Stimulated activated effector memory CD8-positive, alpha-beta T cell treated with anti-CD3 and anti-CD28 coated beads, Interleukin-12 subunit alpha, Interleukin-12 subunit beta, amount 100 ng/mL, for 72 hours (primary cell): ENCODE measurements around the gene FERMT3.

Experiments used
- ATAC-seq: fragments of 150-1000 bp; cut with Tn5 transposase; 2 replicates; pipeline ENCODE4 v1.10.0; 2021
- DNase-seq, 2 donors: peaks; one replicate each; pipeline ENCODE4 v3.0.0; 2021 to 2022; ENCODE audit warnings: low spot score in 2 of 2
- H3K27ac Mint-ChIP-seq: one replicate; pipeline ENCODE4 v1.8.0; 2022; ENCODE audit warnings: mild to moderate bottlenecking, mixed read lengths
- H3K36me3 Mint-ChIP-seq: one replicate; pipeline ENCODE4 v1.8.0; 2022; ENCODE audit warnings: mild to moderate bottlenecking, mixed read lengths
- H3K4me1 Mint-ChIP-seq: one replicate; pipeline ENCODE4 v1.8.0; 2022; ENCODE audit warnings: mixed read lengths
- H3K4me3 Mint-ChIP-seq: one replicate; pipeline ENCODE4 v1.8.0; 2022; ENCODE audit warnings: mild to moderate bottlenecking, mixed read lengths
- H3K9me3 Mint-ChIP-seq: one replicate; pipeline ENCODE4 v1.8.0; 2022; ENCODE audit warnings: mixed read lengths

The FERMT3 gene

DNA sequence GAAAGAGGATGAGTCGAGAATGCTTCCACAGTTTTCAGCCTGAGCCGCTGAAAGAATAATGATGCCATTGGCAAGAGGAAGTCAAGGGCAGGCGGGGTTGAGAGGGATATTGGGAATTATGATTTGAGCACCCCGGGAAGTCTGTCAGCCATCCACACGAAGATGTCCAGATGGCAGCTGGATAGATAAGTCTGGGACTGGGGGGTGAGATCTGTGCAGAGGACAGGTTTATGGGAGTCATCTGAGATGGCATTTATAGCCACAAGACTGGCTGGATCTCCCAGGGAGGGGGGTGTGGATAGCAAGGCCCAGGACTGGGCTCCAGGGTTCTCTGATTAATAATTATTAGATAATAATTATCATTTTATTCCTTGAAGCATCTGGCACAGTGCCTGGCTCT lies 25.6 kb upstream of the FERMT3 start:
- no peaks in the 10 kb centered on the region for H3K9me3 Mint-ChIP-seq
- ATAC-seq (no peak), DNase-seq (no peak)
- H3K36me3 Mint-ChIP-seq = peaks cover 13% of the 10 kb centered on the region
- peaks cover 44% of the 10 kb centered on the region for H3K4me1 Mint-ChIP-seq
- no peak overlapping the region for H3K27ac Mint-ChIP-seq
- H3K4me3 Mint-ChIP-seq = no peak overlapping the region

DNA sequence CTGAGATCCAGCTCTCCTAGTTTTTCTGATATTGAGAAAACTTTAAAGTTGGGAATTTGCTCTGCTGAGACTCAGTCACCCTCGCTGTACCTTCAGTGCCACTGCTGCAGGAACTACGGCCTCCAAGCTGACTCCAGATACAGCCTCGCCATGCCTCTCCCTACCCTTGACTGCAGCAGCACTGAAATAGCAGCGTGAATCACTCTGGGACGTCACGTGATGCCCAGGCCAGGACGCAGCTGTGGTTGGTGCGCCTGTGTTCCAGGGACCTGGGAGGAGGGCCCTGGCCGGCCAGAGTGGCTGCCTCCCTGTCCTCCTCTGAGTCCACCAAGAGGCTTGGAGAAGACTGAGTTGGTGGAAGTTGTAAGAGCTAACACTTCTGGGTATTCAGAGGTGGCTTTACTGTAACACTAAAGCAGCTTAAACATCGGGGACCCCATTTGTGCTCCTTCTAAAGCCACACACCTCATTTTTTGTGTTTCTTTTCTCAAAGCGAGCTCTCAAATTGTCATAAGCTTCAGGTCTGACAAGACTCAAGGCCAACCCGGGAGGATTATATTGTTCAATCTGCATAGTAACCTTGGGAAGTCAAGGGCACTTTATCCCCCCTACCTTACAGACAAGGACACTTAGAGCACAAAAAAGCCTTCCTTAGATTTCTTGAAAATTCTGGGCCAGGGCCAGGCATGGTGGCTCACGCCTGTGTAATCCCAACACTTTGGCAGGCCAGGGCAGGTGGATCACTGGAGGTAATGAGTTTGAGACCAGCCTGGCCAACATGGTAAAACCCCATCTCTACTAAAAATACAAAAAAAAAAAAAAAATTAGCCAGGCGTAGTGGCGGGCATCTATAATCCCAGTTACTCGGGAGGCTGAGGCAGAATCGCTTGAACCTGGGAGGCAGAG lies 24.8 kb upstream of the FERMT3 start:
- no peaks in the 10 kb centered on the region for H3K9me3 Mint-ChIP-seq
- DNase-seq (no peak), ATAC-seq (no peak)
- H3K27ac Mint-ChIP-seq = no peak overlapping the region
- no peak overlapping the region for H3K4me3 Mint-ChIP-seq
- H3K4me1 Mint-ChIP-seq = peaks cover 43% of the 10 kb centered on the region
- peaks cover 17% of the 10 kb centered on the region for H3K36me3 Mint-ChIP-seq

DNA sequence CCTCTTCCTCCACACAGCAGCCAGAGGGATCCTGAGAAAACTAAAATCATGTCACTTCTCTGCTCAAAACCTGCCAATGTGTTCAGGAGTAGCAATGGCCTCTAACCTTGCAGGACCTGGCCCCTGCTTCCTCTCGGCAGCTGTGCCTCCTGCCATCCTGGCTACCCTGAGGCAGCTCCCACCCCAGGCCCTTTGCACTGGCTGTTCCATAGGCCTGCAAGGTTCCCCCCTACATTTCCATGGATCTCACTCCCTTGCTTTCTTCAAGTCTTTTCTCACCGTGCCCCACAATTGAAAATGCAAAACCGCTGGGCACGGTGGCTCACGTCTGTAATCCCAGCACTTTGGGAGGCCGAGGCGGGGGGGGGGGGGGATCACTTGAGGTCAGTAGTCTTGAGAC lies 22.6 kb upstream of the FERMT3 start:
- Mint-ChIP-seq H3K4me1 (peaks cover 26% of the 10 kb centered on the region), H3K36me3 (peaks cover 17% of the 10 kb centered on the region), H3K9me3 (no peaks in the 10 kb centered on the region), H3K4me3 (no peak overlapping the region), H3K27ac (no peak overlapping the region)
- DNase-seq (no peak), ATAC-seq (no peak)

DNA sequence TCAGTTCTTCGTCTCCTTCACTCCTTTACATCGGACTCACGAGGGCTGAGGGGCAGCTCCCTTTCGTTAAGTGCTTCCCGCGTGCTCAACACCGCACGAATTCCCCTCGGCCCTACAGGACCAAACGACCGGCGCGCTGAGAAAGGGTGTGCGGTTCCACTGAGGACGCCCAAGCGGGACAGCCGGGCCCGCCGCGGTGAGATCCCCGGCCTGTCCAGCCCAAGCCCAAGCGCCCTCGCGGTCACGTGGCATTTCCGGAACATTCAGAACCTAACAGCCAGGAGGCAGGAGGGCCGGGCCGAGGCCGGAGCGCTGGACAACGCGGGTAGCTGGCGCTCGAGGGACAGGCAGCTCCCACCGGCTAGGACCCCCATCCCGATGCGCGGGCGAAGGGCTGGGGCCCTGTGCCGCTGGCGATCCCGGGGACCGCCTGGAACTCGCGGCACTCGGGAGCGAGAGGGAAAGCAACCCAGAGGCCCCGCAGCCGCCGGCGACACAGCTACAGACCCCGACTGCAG lies 21.3 kb upstream of the FERMT3 start:
- Mint-ChIP-seq H3K9me3 (no peaks in the 10 kb centered on the region), H3K4me3 (no peak overlapping the region), H3K4me1 (peaks cover 33% of the 10 kb centered on the region), H3K36me3 (peaks cover 17% of the 10 kb centered on the region), H3K27ac (no peak overlapping the region)
- ATAC-seq = no peak
- DNase-seq = no peak

DNA sequence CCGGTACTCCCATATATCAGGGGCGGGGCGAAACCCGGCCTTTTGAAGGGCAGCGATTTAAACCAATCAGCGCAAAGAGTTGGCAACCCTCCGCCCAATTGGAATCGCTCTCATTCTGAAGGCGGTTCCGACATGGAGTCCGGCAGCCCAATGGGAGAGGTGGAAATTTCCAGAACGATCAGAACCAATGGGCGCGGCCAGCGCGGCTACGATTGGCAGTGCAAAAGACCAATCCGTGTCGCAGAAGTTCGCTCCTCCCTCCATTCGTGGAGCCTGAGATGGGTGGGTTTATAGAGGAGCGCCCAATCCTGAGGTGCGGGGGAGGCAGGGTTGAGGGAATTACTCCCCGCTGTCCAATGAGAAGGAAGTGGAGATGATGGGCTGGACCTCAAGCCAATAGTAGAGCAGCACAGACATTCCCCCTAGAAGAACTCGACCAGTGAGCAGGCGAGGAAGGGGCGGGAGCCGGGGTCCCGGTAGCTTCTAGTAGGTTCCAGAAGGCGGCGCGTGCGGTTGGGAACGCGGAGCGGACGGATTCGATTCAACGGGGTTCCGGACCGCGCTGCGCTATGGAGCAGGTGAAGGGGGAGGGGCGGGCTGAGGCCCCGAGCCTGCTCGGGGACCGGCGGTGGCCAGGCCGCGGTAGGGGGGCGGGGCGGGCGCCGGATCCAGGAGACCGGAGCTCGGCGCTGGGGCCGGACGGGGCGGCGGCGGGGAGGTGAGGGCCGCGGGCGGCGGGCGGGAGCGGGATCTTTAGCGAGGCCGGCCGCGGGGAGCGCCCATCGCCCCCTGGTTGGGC lies 20.6 kb upstream of the FERMT3 start, which contains the start of gene STIP1:
TSS of gene STIP1 (plus strand) at position 479 of the 799 bp plus-strand sequence. CDS start at position 570, 91 bp downstream.
- ATAC-seq (peak; percentile 86), DNase-seq (peak; percentile 96 to 99)
- Mint-ChIP-seq H3K4me3 (no peak within 1 kb of the TSS), H3K9me3 (no peaks in the 10 kb centered on the region), H3K36me3 (peaks cover 17% of the 10 kb centered on the region), H3K4me1 (peaks cover 40% of the 10 kb centered on the region), H3K27ac (no peak within 1 kb of the TSS)

DNA sequence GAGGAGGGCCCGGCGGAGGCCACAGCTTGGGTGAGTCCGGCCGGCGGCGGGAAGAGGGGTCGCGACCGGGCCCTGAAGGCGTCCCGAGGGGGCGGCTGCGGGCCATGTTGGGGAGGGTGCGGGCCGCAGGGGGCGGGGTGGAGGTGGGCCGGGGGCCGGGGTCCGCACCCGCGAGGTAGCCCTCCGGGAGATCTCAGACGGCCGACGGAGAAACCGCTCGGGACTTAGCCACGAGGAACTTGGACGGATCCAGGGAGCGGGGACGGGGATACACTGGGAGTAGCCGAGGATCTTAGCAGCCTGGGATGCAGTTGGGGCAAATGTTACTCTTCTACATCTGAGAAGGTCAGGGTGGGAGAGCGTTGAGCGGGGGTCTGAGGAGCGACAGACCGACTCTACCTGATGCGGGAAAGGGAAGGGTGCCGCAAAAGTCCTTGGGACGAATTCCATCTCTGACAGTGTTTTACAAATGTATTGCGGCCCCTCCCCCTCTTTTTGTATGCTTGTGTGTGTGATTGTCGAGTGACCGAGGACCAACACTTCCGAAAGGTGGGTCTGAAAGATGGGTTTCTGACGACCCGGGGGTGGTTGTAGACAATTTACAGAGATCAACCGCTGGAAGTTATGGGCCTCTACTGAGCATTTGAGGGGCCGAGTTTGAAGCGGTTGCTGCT lies 19.9 kb upstream of the FERMT3 start:
- peaks cover 43% of the 10 kb centered on the region for H3K4me1 Mint-ChIP-seq
- H3K27ac Mint-ChIP-seq = no peak overlapping the region
- ATAC-seq (no peak), DNase-seq (peak in 1 of 2 donors; percentile 81)
- no peak overlapping the region for H3K4me3 Mint-ChIP-seq
- H3K9me3 Mint-ChIP-seq = no peaks in the 10 kb centered on the region
- peaks cover 17% of the 10 kb centered on the region for H3K36me3 Mint-ChIP-seq

DNA sequence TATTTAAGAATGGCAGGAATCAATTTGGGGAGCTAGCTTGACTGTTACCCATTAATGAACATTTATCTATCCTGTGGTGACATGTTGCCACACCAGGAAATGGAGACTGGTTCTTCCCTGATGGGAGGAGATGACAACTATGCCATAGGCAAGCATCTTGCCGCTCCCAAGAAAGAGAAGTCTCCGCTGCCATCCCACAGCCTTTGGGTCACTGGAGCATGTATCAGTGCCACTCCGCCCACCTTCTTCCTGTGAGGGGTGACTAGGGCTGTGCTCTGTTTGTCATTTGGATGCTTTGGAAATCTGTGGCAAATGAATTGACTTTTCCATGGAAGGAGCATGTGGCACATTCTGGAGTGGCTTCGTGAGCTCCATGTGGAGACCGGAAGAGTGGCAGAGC lies 14.1 kb upstream of the FERMT3 start:
- Mint-ChIP-seq H3K27ac (no peak overlapping the region), H3K9me3 (no peaks in the 10 kb centered on the region), H3K36me3 (no peaks in the 10 kb centered on the region), H3K4me3 (no peak overlapping the region), H3K4me1 (peaks cover 42% of the 10 kb centered on the region)
- ATAC-seq = no peak
- DNase-seq = no peak

DNA sequence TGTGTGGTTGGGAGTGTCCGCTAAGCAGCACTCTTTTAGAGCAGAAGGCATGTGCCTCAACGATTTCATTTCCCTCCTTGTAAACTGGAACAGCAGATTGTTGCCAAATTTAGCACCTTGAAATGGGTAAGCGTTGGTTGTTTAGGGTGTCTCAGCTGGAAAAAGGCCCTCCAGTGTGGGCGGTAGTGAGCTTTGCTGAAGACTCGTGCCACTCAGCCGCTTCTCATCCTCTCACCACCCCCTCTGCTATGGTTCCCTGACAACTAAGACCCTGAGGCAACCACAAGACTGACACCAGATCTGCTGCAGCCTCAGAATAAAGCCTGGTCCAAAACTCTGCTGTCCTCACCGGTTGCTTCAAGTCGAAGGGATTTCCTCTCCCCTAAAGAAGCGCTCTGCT lies 9.9 kb upstream of the FERMT3 start:
- no peaks in the 10 kb centered on the region for H3K36me3 Mint-ChIP-seq
- H3K9me3 Mint-ChIP-seq = no peaks in the 10 kb centered on the region
- DNase-seq (no peak), ATAC-seq (no peak)
- H3K27ac Mint-ChIP-seq = peak overlapping the region; percentile 53
- H3K4me1 Mint-ChIP-seq = peaks cover 30% of the 10 kb centered on the region
- H3K4me3 Mint-ChIP-seq = no peak overlapping the region

DNA sequence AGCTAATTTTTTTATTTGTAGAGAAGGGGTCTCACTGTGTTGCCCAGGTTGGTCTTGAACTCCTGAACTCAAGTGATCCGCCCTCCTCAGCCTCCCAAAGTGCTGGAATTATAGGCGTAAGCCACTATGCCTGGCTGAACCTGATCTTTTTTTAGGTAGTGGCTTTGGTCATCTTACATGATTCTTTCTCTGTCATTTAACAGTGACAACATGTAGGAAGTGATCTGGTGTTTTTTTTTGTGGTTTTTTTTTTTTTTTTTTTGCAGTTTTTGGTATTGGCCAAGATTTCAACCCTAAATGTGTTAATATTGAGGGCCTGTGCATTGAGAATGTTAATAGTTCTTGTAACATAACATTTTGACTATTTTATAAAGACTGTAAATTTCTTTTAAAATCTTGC lies 8.0 kb upstream of the FERMT3 start:
- no peaks in the 10 kb centered on the region for H3K36me3 Mint-ChIP-seq
- DNase-seq = no peak
- no peaks in the 10 kb centered on the region for H3K9me3 Mint-ChIP-seq
- no peak overlapping the region for H3K4me3 Mint-ChIP-seq
- no peak for ATAC-seq
- H3K4me1 Mint-ChIP-seq = peaks cover 38% of the 10 kb centered on the region
- H3K27ac Mint-ChIP-seq = no peak overlapping the region

DNA sequence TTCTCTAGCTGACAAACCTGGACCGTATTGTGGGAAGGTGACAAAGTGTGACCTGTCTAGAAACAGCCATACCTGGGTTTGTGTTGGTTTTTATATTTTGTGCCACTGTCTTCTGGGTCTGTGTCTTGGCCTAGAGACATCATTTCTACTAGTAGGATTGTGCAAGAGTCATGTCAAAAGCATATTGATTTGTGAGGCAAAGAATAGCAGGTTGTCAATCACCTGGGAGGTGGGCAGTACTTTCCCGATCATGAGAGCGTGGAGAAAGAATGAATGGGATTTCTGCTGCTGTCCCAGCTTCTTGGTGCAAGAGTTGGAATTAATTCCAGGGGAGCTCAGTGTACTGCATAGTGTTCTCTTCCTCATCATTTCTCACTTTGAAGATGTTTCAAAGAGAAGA lies 5.0 kb upstream of the FERMT3 start:
- no peaks in the 10 kb centered on the region for H3K36me3 Mint-ChIP-seq
- H3K27ac Mint-ChIP-seq = no peak overlapping the region
- peaks cover 45% of the 10 kb centered on the region for H3K4me1 Mint-ChIP-seq
- no peak for ATAC-seq
- H3K9me3 Mint-ChIP-seq = no peaks in the 10 kb centered on the region
- no peak for DNase-seq
- no peak overlapping the region for H3K4me3 Mint-ChIP-seq

DNA sequence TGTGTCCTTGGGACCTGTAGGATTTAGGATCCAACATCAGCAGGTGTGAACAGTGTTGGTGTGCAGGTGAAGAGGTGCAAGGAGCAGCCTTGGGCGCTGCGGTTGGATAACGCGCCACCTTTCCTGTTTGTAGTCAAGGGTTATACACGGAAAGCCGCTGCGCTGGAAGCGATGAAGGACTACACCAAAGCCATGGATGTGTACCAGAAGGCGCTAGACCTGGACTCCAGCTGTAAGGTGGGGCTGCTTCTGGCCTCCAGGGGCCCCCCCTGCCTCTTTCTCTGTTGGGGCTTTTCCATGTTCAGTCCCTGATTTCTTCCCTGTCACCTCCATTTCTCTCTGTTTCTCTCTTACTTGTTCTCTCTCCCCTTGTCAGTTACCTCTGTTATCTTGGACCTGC lies 3.5 kb upstream of the FERMT3 start:
- peaks cover 44% of the 10 kb centered on the region for H3K4me1 Mint-ChIP-seq
- no peaks in the 10 kb centered on the region for H3K9me3 Mint-ChIP-seq
- no peak overlapping the region for H3K27ac Mint-ChIP-seq
- no peak for ATAC-seq
- no peak for DNase-seq
- H3K36me3 Mint-ChIP-seq = no peaks in the 10 kb centered on the region
- no peak overlapping the region for H3K4me3 Mint-ChIP-seq

DNA sequence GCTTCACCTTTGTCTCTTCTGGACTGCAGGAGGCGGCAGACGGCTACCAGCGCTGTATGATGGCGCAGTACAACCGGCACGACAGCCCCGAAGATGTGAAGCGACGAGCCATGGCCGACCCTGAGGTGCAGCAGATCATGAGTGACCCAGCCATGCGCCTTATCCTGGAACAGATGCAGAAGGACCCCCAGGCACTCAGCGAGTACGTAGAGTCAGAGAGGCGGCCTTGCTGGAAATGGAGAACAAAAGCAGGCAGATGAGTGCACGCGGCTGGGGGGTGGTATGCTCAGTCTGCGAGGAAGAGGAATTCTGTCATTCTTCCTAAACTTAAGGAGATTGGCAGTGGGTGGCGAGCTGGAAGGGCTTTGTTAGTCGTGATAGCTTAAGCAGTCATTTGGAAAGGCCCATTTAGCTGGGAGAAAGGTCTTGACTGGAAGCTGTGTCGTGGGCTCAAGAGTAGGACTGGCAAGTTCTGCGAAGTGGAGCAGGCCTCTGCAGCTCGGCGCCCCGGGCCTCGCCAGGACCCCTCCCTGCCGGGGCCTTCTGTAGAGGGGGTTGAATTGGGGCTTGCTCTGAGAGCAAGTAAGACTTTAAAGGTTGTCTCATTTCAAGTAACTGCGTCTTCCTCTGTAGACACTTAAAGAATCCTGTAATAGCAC lies 3.0 kb upstream of the FERMT3 start:
- ATAC-seq = no peak
- H3K36me3 Mint-ChIP-seq = no peaks in the 10 kb centered on the region
- peaks cover 50% of the 10 kb centered on the region for H3K4me1 Mint-ChIP-seq

DNA sequence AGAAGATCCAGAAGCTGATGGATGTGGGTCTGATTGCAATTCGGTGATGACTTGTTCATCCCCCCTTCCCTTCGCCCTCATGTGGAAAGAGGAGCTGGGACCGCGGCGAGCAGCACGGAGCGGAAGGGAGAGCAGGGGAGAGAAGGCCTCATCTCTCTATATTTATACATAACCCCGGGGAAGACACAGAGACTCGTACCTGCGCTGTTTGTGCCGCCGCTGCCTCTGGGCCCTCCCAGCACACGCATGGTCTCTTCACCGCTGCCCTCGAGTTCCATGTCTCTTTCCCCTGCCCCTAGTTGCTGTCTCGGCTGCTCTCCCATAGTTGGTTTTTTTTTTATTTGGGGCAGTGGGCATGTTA lies 2.5 kb upstream of the FERMT3 start:
- Mint-ChIP-seq H3K4me1 (peaks cover 55% of the 10 kb centered on the region), H3K9me3 (no peaks in the 10 kb centered on the region), H3K27ac (peak overlapping the region; percentile 68), H3K36me3 (no peaks in the 10 kb centered on the region), H3K4me3 (no peak overlapping the region)
- no peak for DNase-seq
- ATAC-seq = no peak

More for the DNA sequence above, 3.0 kb upstream of the FERMT3 start:
- Mint-ChIP-seq H3K4me3 (no peak overlapping the region), H3K9me3 (no peaks in the 10 kb centered on the region), H3K27ac (peak overlapping the region; percentile 68)
- DNase-seq = no peak

DNA sequence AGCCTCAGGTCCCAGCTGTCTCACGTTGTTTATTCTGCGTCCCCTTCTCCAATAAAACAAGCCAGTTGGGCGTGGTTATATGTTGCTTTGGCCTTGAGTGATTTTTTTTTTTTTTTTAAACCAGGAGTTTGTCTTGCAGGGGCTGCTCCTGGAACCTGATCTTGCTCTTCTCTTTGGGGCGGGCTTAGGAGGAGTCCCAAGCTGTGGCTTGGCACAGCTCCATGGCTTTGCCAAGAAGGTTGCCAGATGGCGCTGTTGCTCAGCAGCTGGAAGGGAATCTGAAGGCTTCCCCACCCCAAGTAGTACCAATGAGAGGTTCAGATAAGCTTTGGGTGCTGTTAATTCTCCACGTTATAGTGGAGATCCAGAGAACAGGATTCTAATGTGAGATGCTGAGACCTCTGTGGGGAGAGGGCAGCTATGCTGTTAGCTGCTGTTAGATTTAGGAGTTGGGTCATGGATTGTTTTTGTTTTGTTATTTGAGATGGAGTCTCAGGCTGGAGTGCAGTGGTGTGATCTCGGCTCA lies 2.0 kb upstream of the FERMT3 start:
- Mint-ChIP-seq H3K4me3 (peak overlapping the region; percentile 91), H3K9me3 (no peaks in the 10 kb centered on the region), H3K36me3 (no peaks in the 10 kb centered on the region), H3K27ac (peak overlapping the region; percentile 68), H3K4me1 (peaks cover 60% of the 10 kb centered on the region)
- DNase-seq (peak in 1 of 2 donors; percentile 61), ATAC-seq (peak; percentile 44)
